HuH-7.5 (cell line): ENCODE results near the gene RALGPS2.
"Not testable (repeated sequence)": the region's sequence is repeated elsewhere in the genome, so short reads cannot be mapped to it uniquely, and the experiment has no call there.

ENCODE experiments used
- DNase-seq: peaks from one replicate; pipeline ENCODE4 v3.0.0; 2011; ENCODE audit warnings: low spot score

The RALGPS2 gene

GRCh38 chr1:178724376-178724727 is 692 bp upstream of the RALGPS2 start:
- no peak for DNase-seq

DNA sequence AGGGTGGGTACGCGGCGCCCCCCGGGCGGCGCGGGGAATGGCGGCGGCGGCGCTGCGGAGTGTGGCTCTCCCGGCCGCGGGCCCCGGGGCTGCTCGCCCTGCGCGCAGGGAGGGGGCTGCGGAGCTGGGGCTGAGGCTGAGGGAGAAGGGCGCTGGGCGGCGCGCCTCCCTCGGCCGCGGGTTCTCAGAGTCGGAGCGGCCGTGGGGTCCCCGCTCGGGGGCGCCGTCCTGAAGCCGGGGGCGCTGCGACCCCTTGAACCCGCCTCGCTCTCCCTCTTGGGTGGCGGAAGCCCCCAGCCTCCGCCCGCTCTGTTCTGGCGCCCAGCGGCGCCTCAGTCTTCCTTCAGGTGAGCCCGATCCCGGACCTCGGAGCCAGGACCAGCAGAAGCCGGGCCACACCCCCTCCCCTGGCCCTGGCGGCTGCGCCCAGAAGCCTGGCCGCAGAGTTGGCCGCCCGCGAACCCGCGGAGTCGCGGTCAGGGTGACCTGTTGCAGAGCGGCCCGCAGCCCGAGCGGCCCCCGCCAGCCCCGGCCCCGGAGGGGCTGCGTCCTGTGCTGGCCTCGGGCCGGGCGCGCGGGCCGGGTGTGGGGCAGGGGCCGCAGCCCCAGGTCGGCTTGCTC is 532 bp downstream of the RALGPS2 start:
- peak; percentile 44 for DNase-seq

DNA sequence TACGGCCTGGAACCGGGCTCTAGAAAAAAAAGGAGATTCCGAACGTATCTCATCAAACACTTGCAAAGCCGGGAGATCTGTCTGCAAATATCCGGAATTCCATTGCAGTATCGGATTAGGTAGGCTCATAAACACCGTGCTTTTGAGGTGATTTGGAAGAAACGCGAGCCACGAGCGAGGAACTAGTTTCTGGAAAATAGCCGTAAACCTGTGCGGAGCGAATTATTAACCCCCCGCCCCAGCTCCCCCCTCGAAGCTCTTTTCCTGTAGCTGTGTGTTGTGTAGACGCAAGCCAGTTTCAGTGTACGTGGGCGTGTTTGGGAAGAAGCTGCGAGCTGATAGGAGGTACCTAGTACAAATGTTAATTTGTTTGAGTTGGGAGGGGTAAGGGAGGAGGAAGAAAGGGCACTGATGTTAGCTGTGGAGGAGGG is 1.1 kb downstream of the RALGPS2 start:
- peak; percentile 77 for DNase-seq

DNA sequence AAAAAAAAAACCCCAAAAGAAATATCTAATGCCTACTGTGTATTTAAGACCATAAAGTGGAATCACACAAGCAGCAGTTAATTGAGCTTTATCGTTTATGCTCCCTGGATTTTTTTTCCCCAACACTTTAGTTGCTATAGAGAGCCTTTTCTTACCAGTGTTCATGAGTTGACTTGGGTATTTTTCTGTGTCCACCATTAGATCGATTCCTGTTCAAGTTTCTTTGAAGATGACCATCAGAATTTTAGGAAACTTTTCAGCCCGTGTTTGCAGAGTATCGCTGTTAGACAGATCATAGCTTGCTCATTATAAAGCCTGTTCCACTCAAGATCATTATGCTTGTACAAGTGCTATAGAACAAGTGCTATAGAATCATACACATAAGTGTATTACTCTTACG is 1.5 kb downstream of the RALGPS2 start:
- no peak for DNase-seq

- no peak for DNase-seq
Observed at GRCh38 chr1:178727014-178727895, 2.2 kb downstream of the RALGPS2 start.

DNA sequence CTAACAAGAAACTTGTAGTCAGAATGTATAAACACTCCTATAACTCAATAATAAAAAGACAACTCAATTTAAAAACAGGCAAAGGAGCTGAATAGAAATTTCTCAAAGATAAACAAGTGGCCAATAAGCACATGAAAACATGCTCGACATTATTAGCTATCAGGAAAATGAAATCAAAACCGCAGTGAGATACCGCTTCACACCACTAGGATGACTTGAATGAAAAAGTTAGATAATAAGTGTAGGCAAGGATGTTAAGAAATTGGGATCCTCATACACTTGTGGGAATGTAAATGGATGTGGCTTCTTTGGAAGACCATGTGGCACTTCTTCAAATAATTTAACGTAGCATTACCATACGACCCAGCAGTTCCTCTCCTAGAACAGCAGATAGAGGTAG is 8.9 kb downstream of the RALGPS2 start:
- no peak for DNase-seq

- DNase-seq: no peak
Observed at GRCh38 chr1:178738780-178739179, 13.7 kb downstream of the RALGPS2 start.

GRCh38 chr1:178739285-178740045 is 14.4 kb downstream of the RALGPS2 start:
- DNase-seq: no peak

DNA sequence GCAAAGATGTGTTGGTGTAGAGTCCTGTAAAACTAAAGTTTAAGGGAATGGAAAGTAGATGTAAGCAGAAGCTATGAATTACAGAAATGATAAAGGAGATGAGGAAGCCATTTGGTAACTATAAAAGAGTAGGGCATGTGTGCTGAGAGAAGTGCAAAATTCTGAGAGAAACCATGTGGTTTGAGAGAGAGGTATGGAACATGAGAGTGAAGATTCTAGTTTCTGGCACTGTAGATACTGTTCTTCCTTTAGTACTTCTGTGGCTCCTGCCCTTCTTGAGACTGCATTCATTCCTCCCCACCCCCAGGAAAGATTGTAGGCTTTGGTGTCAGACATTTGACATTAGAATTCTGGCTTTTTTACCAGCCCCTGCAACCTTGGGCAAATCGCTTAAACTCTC is 15.4 kb downstream of the RALGPS2 start:
- no peak for DNase-seq

DNA sequence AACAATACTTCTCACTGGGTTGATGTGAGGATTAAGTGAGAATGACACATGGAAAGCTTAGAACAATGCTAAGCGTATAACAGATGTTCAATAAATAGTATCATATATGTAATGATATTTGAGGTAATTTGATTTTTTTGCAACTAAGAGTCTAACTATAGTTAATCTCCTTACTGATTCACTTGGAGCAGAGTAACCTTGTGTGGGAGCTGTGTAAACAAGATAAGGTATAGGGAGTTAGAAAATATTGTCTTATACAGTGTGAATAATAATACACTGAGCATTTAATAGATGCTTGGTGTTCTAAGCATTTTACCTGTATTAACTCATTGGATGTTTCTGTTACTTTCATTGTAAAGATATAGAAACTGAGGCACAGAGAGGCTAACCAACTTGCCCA is 15.9 kb downstream of the RALGPS2 start:
- DNase-seq: no peak

DNA sequence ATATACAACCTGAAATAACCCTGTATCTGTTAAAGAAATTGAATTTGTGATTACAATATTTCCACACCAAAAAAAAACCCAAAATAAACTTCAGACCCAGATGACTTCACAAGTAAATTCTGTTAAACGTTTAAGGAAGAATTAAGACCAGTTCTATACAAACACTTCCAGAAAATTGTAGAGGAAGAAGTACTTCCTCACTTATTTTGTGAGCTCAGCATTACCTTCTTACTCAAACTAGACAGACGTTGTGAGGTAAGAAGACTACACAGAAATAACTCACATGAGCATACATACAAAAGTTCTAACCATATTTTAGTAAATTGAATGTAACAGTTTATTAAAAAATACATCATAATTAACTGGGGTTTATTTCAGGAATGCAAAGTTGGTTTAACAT is 18.8 kb downstream of the RALGPS2 start:
- DNase-seq: no peak

DNA sequence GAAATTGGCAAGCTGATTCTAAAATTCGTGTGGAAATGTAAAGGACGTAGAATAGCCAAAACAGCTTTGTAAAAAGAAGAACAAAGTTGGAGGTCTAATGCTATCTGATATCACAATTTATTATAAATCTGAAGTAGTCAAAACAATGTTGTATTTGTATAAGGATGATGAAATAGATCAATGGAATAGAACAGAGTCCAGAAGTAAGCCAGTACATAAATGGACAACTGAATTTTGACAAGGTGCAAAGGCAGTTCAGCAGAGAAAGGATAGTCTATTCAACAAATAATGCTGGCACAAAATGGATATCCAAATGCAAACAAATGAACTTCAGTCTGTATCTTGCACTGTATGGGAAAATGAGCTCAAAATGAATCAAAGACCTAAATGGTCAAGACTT is 20.2 kb downstream of the RALGPS2 start:
- no peak for DNase-seq

GRCh38 chr1:178746345-178746744 is 21.3 kb downstream of the RALGPS2 start:
- DNase-seq: no peak

DNA sequence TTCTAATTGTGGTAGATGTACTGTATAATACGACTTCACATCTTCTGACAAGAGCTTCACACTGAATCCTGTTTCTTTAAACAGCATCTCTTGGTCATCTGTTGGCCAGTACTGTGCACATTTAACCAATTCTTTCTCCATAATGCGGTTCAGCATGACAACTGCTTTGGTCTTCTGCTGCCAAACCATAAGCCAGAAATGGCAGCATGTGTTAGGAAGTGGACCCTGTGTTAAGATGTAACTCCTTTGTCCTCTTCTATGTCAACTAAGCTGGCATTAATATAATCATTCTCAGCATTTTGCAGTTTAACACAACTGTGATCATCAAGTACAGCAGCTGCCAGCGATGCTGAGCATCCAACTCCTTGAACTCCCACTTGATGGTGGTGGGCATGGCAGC is 22.3 kb downstream of the RALGPS2 start:
- not testable (repeated sequence) for DNase-seq

DNA sequence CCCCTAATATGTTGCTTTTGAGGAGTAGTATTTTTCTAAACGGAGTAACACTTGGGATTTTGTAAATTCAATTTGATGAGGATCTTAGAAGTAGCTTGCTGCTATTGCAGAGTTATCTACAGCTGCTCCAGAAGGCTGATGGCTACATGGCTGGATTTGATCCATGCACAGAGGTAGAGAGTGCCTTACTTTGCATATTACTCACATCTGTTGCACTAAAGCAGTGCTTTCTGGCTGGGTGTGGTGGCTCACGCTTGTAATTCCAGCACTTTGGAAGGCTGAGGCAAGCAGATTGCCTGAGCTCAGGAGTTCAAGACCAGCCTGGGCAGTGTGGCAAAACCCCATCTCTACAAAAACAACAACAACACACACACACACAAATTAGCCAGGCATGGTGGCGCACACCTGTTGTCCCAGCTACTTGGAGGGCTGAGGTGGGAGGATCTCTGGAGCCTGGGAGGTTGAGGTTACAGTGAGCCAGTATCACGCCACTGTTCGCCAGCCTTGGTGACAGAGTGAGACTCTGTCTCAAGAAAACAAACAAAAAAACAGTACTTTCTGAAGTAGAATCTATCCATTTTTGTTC is 24.6 kb downstream of the RALGPS2 start:
- no peak for DNase-seq

DNA sequence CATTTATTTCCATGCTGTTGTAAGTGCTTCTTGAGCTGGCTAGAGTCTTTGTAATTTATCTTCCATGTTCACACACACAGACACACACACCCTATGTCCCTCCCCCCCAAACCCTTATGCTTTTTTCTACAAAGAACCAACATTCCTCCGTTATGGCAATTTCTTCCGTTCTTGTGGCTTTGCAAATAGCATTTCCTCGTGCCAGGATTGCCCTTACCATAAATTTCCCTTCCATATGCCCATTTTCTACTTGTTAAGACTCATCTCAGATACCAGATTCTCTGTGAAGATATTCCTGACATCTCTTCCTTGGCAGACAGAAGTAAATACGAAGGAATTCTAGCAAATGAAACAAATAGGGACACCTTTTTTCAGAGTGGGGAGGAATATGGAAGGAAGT is 26.0 kb downstream of the RALGPS2 start:
- no peak for DNase-seq

GRCh38 chr1:178752891-178753290 is 27.8 kb downstream of the RALGPS2 start:
- DNase-seq: no peak

GRCh38 chr1:178754655-178755256 is 29.7 kb downstream of the RALGPS2 start:
- DNase-seq: not testable (repeated sequence)

DNA sequence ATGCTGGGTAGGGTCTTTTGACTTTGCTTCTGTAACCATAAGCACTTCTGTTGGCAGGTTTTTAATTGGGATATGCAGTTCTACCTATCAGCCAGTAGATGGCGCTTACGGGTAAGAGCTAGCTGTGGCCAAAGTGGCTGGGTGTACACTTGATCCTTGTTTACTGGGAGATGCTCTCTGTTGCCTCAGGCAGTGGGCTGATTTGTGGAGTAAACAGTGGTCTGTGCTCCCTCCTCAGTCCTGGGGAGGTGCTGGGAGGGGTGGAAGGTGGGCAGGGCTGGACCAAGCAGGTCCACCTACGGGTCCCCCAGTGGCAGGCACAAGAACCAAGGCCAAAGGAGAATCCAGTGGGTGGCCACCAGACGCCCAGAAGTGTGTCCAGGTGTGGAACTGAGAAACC is 43.4 kb downstream of the RALGPS2 start:
- no peak for DNase-seq

- no peak for DNase-seq
Observed at GRCh38 chr1:178772952-178773351, 47.9 kb downstream of the RALGPS2 start.

DNA sequence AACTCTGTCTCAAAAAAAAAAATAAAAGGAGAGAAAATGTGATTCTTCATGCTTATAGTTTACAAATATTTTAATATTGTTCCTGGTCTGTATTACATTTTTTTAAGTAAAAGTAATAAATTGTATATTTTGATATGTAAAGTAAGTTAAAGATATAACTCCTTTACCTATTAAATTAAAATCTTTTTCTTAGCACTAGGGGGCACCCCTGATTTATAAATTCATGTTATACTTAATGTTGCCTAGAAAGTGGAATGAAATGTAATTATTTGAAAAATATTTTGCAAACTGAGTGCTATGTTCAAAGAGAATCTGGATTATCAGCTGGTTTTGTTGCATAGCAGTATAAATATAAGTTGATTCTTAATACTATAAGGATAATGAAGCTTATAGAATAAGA is 49.2 kb downstream of the RALGPS2 start:
- DNase-seq: no peak

- no peak for DNase-seq
Observed at GRCh38 chr1:178776553-178776952, 51.5 kb downstream of the RALGPS2 start.
